B cell (primary cell): ENCODE data around the gene BMAL1. TPM values are rescaled to one million over a fixed set of nuclear protein-coding genes. Genes with fewer than 3 reads are reported as not detected.

Experiments
- ATAC-seq: fragments of 200-7000 bp; cut with Tn5 transposase; one replicate; pipeline ENCODE4 v1.10.0; 2021; ENCODE audit warnings: low read depth, mild to moderate bottlenecking, moderate number of reproducible peaks, moderate library complexity
- CTCF ChIA-PET: fragments of 350-600 bp; sonication (Branson Sonifier 250); formaldehyde crosslinking; loops from one replicate; lab custom pipeline; 2021; ENCODE audit warnings: antibody characterized with exemption, inconsistent platforms; lab: Charles Lee
- POLR2A ChIA-PET: fragments of 350-600 bp; sonication (Branson Sonifier 250); formaldehyde crosslinking; loops from one replicate; lab custom pipeline; 2021; ENCODE audit warnings: antibody characterized with exemption; lab: Charles Lee
- DNase-seq: peaks from one replicate; pipeline ENCODE4 v3.0.0; 2013
- H2AFZ ChIP-seq: 2 replicates; pipeline ENCODE4 v1.6.1; 2012; ENCODE audit warnings: mild to moderate bottlenecking, low read depth, low read length; ENCODE audit not compliant: insufficient read depth, poor library complexity, severe bottlenecking
- H3K27ac ChIP-seq, 2 donors: 1 replicate in 1 of 2; 2 replicates in 1 of 2; pipeline ENCODE4 v1.5.1; 2012 to 2013; ENCODE audit warnings: low read length in 2 of 2, mild to moderate bottlenecking in 2 of 2, moderate library complexity in 1 of 2
- H3K27me3 ChIP-seq, 4 experiments: fragments of 200-600 bp in 1 of 4; sonication (generic) in 1 of 4; replicated peaks in 1 of 4; 1 replicate in 2 of 4; 2 replicates in 2 of 4; pipeline versions ENCODE4 v1.6.1 to v1.7.0; 2013 to 2016; ENCODE audit warnings: low read length in 3 of 4, mild to moderate bottlenecking in 2 of 4, mixed read lengths in 1 of 4, moderate library complexity in 1 of 4; ENCODE audit not compliant: insufficient read depth in 4 of 4, control insufficient read depth in 3 of 4; ENCODE audit errors: control extremely low read depth in 1 of 4
- H3K36me3 ChIP-seq, 2 experiments: replicated peaks in 1 of 2; 1 replicate in 1 of 2; 2 replicates in 1 of 2; pipeline versions ENCODE4 v1.6.1 to v1.7.1; 2013; ENCODE audit warnings: low read length in 1 of 2; ENCODE audit not compliant: insufficient read depth in 2 of 2, control insufficient read depth in 1 of 2; ENCODE audit errors: control extremely low read depth in 1 of 2, extremely low read depth in 1 of 2
- H3K4me1 ChIP-seq, 2 donors: fragments of 200-600 bp in 1 of 2; sonication (generic) in 1 of 2; 1 replicate in 1 of 2; 2 replicates in 1 of 2; pipeline versions ENCODE4 v1.5.1 to v1.6.1; 2013 to 2017; ENCODE audit warnings: low read length in 2 of 2; ENCODE audit not compliant: control insufficient read depth in 2 of 2, insufficient read depth in 2 of 2
- H3K4me2 ChIP-seq: replicated peaks from 2 replicates; pipeline ENCODE3; 2012; ENCODE audit warnings: mild to moderate bottlenecking, low read depth, low read length; ENCODE audit not compliant: poor library complexity, severe bottlenecking
- H3K4me3 ChIP-seq, 5 experiments: fragments of 200-600 bp in 1 of 5; sonication (generic) in 1 of 5; 1 replicate in 3 of 5; 2 replicates in 2 of 5; pipeline versions ENCODE4 v1.5.1 to v1.7.0; 2011 to 2016; ENCODE audit warnings: low read length in 4 of 5, mild to moderate bottlenecking in 4 of 5, low read depth in 2 of 5, control low read depth in 1 of 5, moderate library complexity in 1 of 5; ENCODE audit not compliant: insufficient read depth in 1 of 5; ENCODE audit errors: control extremely low read depth in 1 of 5, extremely low read depth in 1 of 5
- H3K79me2 ChIP-seq: fragments of 200-600 bp; sonication (generic); one replicate; pipeline ENCODE4 v1.6.0; 2016; ENCODE audit warnings: low read length; ENCODE audit not compliant: control insufficient read depth, insufficient read depth
- H3K9ac ChIP-seq: fragments of 200-600 bp; sonication (generic); 2 replicates; pipeline ENCODE4 v1.6.1; 2017; ENCODE audit warnings: mild to moderate bottlenecking, low read length, moderate library complexity
- H3K9me3 ChIP-seq, 3 donors: one replicate each; pipeline versions ENCODE4 v1.6.1 to v1.7.1; 2013; ENCODE audit warnings: low read length in 2 of 3; ENCODE audit not compliant: control insufficient read depth in 2 of 3, insufficient read depth in 1 of 3; ENCODE audit errors: control extremely low read depth in 1 of 3
- H4K20me1 ChIP-seq: 2 replicates; pipeline ENCODE4 v1.6.0; 2012; ENCODE audit warnings: mild to moderate bottlenecking, low read length; ENCODE audit not compliant: insufficient read depth, control insufficient read depth, poor library complexity, severe bottlenecking
- H3K27ac Mint-ChIP-seq: one replicate; pipeline ENCODE4 v1.8.0; 2021; ENCODE audit warnings: mixed read lengths
- H3K27me3 Mint-ChIP-seq: one replicate; pipeline ENCODE4 v1.8.0; 2021; ENCODE audit warnings: mixed read lengths
- H3K4me1 Mint-ChIP-seq: one replicate; pipeline ENCODE4 v1.8.0; 2021; ENCODE audit warnings: mixed read lengths
- H3K4me3 Mint-ChIP-seq: one replicate; pipeline ENCODE4 v1.8.0; 2021; ENCODE audit warnings: mixed read lengths
- H3K9me3 Mint-ChIP-seq: one replicate; pipeline ENCODE4 v1.8.0; 2022; ENCODE audit warnings: mixed read lengths; ENCODE audit not compliant: insufficient read depth
- CTCF ChIP-seq: fragments of 200-600 bp; IDR thresholded peaks from one replicate; pipeline ENCODE4 v1.8.0; 2022; ENCODE audit warnings: antibody characterized with exemption, mild to moderate bottlenecking
- EZH2 ChIP-seq: IDR thresholded peaks from 2 replicates; pipeline ENCODE4 v1.6.1; 2012; ENCODE audit warnings: borderline replicate concordance, low read depth, mild to moderate bottlenecking, moderate library complexity, low read length; ENCODE audit not compliant: insufficient read depth, poor library complexity, severe bottlenecking
- WGBS: methylation state at CpG from one replicate; pipeline ENCODE4 v1.1.5; 2013; ENCODE audit warnings: missing lambda C conversion rate; ENCODE audit not compliant: insufficient coverage; 5-methylcytosine and 5-hydroxymethylcytosine counted together
- intact Hi-C: fragments of 100-400 bp; cut with micrococcal nuclease; formaldehyde crosslinking; loops from one replicate; pipeline ENCODE4 v1.10.0; 2022
- polyA plus RNA-seq: library from polyadenylated mRNA; depleted of rRNA; stranded (reverse); fragments of >200 nt; gene quantifications from 2 replicates; pipeline ENCODE4 v1.2.3, GENCODE V29; 2012
- total RNA-seq, 2 donors: library from RNA; stranded (reverse); fragments of 120-200 nt in 1 of 2; gene quantifications; 1 replicate in 1 of 2; 2 replicates in 1 of 2; pipeline versions ENCODE4 v1.2.3 to v1.2.4, GENCODE V29; 2013 to 2022

Gene BMAL1
- total and polyA plus RNA-seq, 2 donors (not counting 1 experiment from before 2014, with no cell fraction given) = 8.6 to 39.1 TPM

DNA sequence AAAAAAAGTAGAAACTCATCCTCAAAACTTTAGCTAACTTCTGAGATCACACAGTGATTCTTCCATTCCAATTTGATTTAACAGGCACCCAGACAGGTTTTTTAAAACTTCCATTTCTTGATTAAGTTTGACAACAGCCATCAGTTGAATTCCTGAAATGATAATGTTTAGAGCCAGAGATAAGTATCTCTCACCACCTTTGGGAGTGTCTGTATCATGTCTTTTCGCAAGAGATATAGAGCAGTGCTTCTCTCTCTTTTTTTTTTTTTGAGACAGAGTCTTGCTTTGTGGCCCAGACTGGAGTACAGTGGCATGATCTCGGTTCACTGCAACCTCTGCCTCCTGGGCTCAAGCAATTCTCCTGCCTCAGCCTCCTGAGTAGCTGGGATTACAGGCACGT lies 41.7 kb upstream of the BMAL1 start:
- intact Hi-C loops = loop anchor here (10.0 kb wide), 1 partner anchor 99 kb away; no protein-coding TSS in a partner anchor
- TF ChIP-seq CTCF (no peak), EZH2 (no peak)
- Histone ChIP-seq H3K4me1 (no peaks in the 10 kb centered on the region), H3K9ac (no peak overlapping the region), H3K9me3 (no peaks in the 10 kb centered on the region), H4K20me1 (no peaks in the 10 kb centered on the region), H3K27ac (no peak overlapping the region), H3K4me3 (no peak overlapping the region), H3K79me2 (no peaks in the 10 kb centered on the region), H3K36me3 (no peaks in the 10 kb centered on the region), H3K4me2 (no peak overlapping the region), H3K27me3 (no peaks in the 10 kb centered on the region), H2AFZ (no peak overlapping the region)
- no peaks in the 10 kb centered on the region for H3K9me3 Mint-ChIP-seq
- peaks cover 7% of the 10 kb centered on the region for H3K27me3 Mint-ChIP-seq
- H3K4me3 Mint-ChIP-seq = no peak overlapping the region
- no peak for ATAC-seq
- ChIA-PET CTCF (interaction anchor here (0.6 to 1.3 kb wide), 6 partner anchors 10 to 224 kb away, joined by 3 to 6 read pairs (median 4); no protein-coding TSS in a partner anchor), POLR2A (no interaction called here)
- H3K27ac Mint-ChIP-seq = no peak overlapping the region
- no peaks in the 10 kb centered on the region for H3K4me1 Mint-ChIP-seq
- DNase-seq = no peak
- no CpG with 5 or more reads among the region's 3 CpGs for WGBS

DNA sequence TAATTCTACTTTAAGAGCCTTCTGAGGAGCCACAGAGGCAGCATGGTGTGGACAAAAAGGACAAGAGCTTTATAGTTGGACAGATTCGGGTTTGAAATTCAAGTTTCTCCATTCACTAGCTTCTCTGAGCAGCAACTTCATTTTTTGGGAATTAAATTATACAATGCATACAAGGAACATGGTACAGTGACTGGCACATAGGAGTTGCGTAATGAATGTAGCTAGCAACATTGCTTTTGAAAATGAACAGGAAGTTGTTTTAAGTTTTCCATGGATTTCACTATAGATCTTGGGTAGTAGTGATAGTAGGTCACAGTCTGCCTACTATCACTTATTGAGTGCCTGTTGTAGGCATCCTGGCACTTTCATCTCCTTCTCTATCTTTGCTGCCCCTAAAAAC lies 41.0 kb upstream of the BMAL1 start:
- H3K27ac Mint-ChIP-seq = no peak overlapping the region

More for the DNA sequence above, 41.0 kb upstream of the BMAL1 start:
- POLR2A ChIA-PET = no interaction called here
- no peak overlapping the region for H3K4me3 Mint-ChIP-seq
- no peaks in the 10 kb centered on the region for H3K4me1 Mint-ChIP-seq
- H3K27ac ChIP-seq = no peak overlapping the region
- ATAC-seq = no peak
- no peaks in the 10 kb centered on the region for H3K27me3 ChIP-seq
- intact Hi-C loops = loop anchor here (10.0 kb wide), 1 partner anchor 98 kb away; no protein-coding TSS in a partner anchor
- no peaks in the 10 kb centered on the region for H3K9me3 Mint-ChIP-seq
- TF ChIP-seq EZH2 (no peak), CTCF (no peak)
- CTCF ChIA-PET = interaction anchor here (0.8 to 2.1 kb wide), 5 partner anchors 11 to 107 kb away, joined by 3 to 8 read pairs (median 4); no protein-coding TSS in a partner anchor
- no peak for DNase-seq
- H3K4me1 ChIP-seq = no peaks in the 10 kb centered on the region
- no peak overlapping the region for H2AFZ ChIP-seq
- H3K4me2 ChIP-seq = no peak overlapping the region
- no peaks in the 10 kb centered on the region for H3K9me3 ChIP-seq
- peaks cover 7% of the 10 kb centered on the region for H3K27me3 Mint-ChIP-seq
- H3K9ac ChIP-seq = no peak overlapping the region
- no peaks in the 10 kb centered on the region for H3K36me3 ChIP-seq
- no peak overlapping the region for H3K4me3 ChIP-seq
- H3K79me2 ChIP-seq = no peaks in the 10 kb centered on the region
- WGBS = no CpG with 5 or more reads among the region's 2 CpGs
- H4K20me1 ChIP-seq = no peaks in the 10 kb centered on the region
